GM12878 (cell line): ENCODE data around the gene PRKCE. TPM values are rescaled to one million over a fixed set of nuclear protein-coding genes. Genes with fewer than 3 reads are reported as not detected.
"Not testable (repeated sequence)": the region's sequence is repeated elsewhere in the genome, so short reads cannot be mapped to it uniquely, and the experiment has no call there.

ENCODE experiments used
- ATAC-seq: fragments of 200-7000 bp; cut with Tn5 transposase; 3 replicates; pipeline ENCODE4 v1.9.1; 2020; ENCODE audit warnings: mild to moderate bottlenecking, moderate library complexity
- BruUV-seq: library from RNA; stranded (reverse); fragments of 400-500 nt; replicated peaks from 2 replicates; lab custom pipeline; 2021; lab: Mats Ljungman, UMichigan
- CTCF ChIA-PET: fragments of 300-600 bp; sonication (Branson Sonifier 250); formaldehyde crosslinking; extraction: SDS; loops from one replicate; lab custom pipeline; 2021; ENCODE audit warnings: inconsistent platforms; lab: Yijun Ruan, JAX
- POLR2A ChIA-PET: fragments of 350-600 bp; formaldehyde crosslinking; extraction: SDS; loops from one replicate; lab custom pipeline; 2021; ENCODE audit warnings: inconsistent platforms; lab: Charles Lee
- RAD21 ChIA-PET: fragments of 300-600 bp; sonication (Branson Sonifier 250); formaldehyde crosslinking; loops from one replicate; lab custom pipeline; 2023; ENCODE audit warnings: antibody characterized with exemption; ENCODE audit not compliant: unreplicated experiment; lab: Charles Lee
- SMC1A ChIA-PET: fragments of 300-600 bp; sonication (Branson Sonifier 250); formaldehyde crosslinking; loops from one replicate; lab custom pipeline; 2023; ENCODE audit not compliant: unreplicated experiment, uncharacterized antibody; lab: Charles Lee
- DNase-seq: peaks from one replicate; pipeline ENCODE4 v3.0.0-alpha.2; 2011; ENCODE audit warnings: low read depth, low spot score
- FAIRE-seq: peaks from 3 replicates; lab custom pipeline; 2011; peaks lifted over from hg19 to GRCh38; lab: Jason Lieb, UNC
- H2AFZ ChIP-seq: 2 replicates; pipeline ENCODE4 v1.6.0; 2011; ENCODE audit warnings: low read depth, low read length, control low read depth; ENCODE audit not compliant: control insufficient read depth
- H3K27ac ChIP-seq: 2 replicates; pipeline ENCODE4 v1.5.1; 2011; ENCODE audit warnings: control low read depth; ENCODE audit not compliant: control insufficient read depth, insufficient read depth
- H3K27me3 ChIP-seq, 2 experiments: replicated peaks in 1 of 2; 2 replicates each; pipeline versions ENCODE4 v1.6.0 to v1.6.1; 2011; ENCODE audit warnings: low read length in 1 of 2; ENCODE audit not compliant: control insufficient read depth in 2 of 2, insufficient read depth in 2 of 2
- H3K36me3 ChIP-seq, 2 experiments: 2 replicates each; pipeline ENCODE4 v1.5.1; 2011; ENCODE audit warnings: low read length in 1 of 2; ENCODE audit not compliant: control insufficient read depth in 2 of 2, insufficient read depth in 2 of 2
- H3K4me1 ChIP-seq: 2 replicates; pipeline ENCODE4 v1.6.1; 2011; ENCODE audit warnings: mild to moderate bottlenecking, low read length, moderate library complexity, mixed read lengths; ENCODE audit not compliant: control insufficient read depth, insufficient read depth
- H3K4me2 ChIP-seq: 2 replicates; pipeline ENCODE4 v1.6.0; 2011; ENCODE audit warnings: control low read depth; ENCODE audit not compliant: control insufficient read depth, insufficient read depth
- H3K4me3 ChIP-seq: fragments of 200-600 bp; sonication (generic); 2 replicates; pipeline ENCODE4 v1.5.1; 2016
- H3K79me2 ChIP-seq: 2 replicates; pipeline ENCODE4 v1.6.0; 2011; ENCODE audit warnings: low read length; ENCODE audit not compliant: control insufficient read depth, insufficient read depth
- H3K9ac ChIP-seq: 2 replicates; pipeline ENCODE4 v1.8.0; 2011; ENCODE audit warnings: low read length, control low read depth, mixed read lengths; ENCODE audit not compliant: control insufficient read depth, insufficient read depth
- H3K9me3 ChIP-seq: replicated peaks from 3 replicates; pipeline ENCODE4 v1.5.1; 2011; ENCODE audit warnings: mild to moderate bottlenecking, low read length; ENCODE audit not compliant: control insufficient read depth, insufficient read depth
- H4K20me1 ChIP-seq: 2 replicates; pipeline ENCODE4 v1.6.0; 2011; ENCODE audit not compliant: control insufficient read depth, insufficient read depth
- CBX3 ChIP-seq: fragments of 200-600 bp; sonication (generic); IDR thresholded peaks from 2 replicates; pipeline ENCODE4 v1.6.1; 2016; ENCODE audit warnings: low read depth, borderline replicate concordance
- HDAC2 ChIP-seq: fragments of 200-600 bp; sonication (generic); IDR thresholded peaks from 2 replicates; pipeline ENCODE4 v1.6.1; 2017
- IKZF2 ChIP-seq, 2 experiments: fragments of 450-650 bp; IDR thresholded peaks; 2 replicates each; pipeline ENCODE4 v1.6.1; 2017; ENCODE audit warnings: mild to moderate bottlenecking in 2 of 2, moderate library complexity in 2 of 2
- NR2C2 ChIP-seq: IDR thresholded peaks from 2 replicates; pipeline ENCODE4 v1.6.1; 2011; ENCODE audit warnings: borderline replicate concordance, low read depth; ENCODE audit not compliant: control insufficient read depth, insufficient read length
- RUNX3 ChIP-seq: IDR thresholded peaks from 2 replicates; pipeline ENCODE4 v1.6.1; 2012; ENCODE audit warnings: low read length, inconsistent platforms
- SMAD1 ChIP-seq: fragments of 450-650 bp; IDR thresholded peaks from 2 replicates; pipeline ENCODE4 v1.6.1; 2018; ENCODE audit warnings: mild to moderate bottlenecking, low read depth; ENCODE audit not compliant: partially characterized antibody
- TARDBP ChIP-seq: IDR thresholded peaks from 2 replicates; pipeline ENCODE4 v1.6.1; 2016; ENCODE audit warnings: borderline replicate concordance
- ZBTB4 ChIP-seq: fragments of 450-650 bp; formaldehyde crosslinking; IDR thresholded peaks from 2 replicates; pipeline ENCODE4 v1.4.0; 2022; ENCODE audit warnings: mild to moderate bottlenecking, moderate library complexity
- ZNF384 ChIP-seq: IDR thresholded peaks from 2 replicates; pipeline ENCODE4 v1.6.1; 2012; ENCODE audit warnings: low read depth, mild to moderate bottlenecking, low read length, improper control_type of control experiment, borderline replicate concordance
- WGBS: methylation state at CpG from one replicate; pipeline ENCODE4 v1.1.6; 2016; ENCODE audit warnings: low lambda C conversion rate; ENCODE audit not compliant: insufficient replicate concordance, insufficient coverage; ENCODE audit errors: missing lambda C conversion rate; 5-methylcytosine and 5-hydroxymethylcytosine counted together
- in situ Hi-C: fragments of 300-500 bp; cut with MboI; formaldehyde crosslinking; loops from 9 replicates; pipeline ENCODE4 v1.14.3; 2018; ENCODE audit warnings: mixed read lengths
- intact Hi-C: fragments of 100-400 bp; cut with micrococcal nuclease; formaldehyde crosslinking; loops from one replicate; pipeline ENCODE4 v1.14.2; 2022; ENCODE audit not compliant: unreplicated experiment
- polyA plus RNA-seq, 11 experiments: library from polyadenylated mRNA; depleted of rRNA in 4 of 11; unstranded in 6 of 11; stranded (reverse) in 5 of 11; fragments of >200 nt; fragmentation: Nextera tagmentation in 4 of 11; fragmentation: Illumina TruSeq in 1 of 11; extraction: Ambion mirVana in 4 of 11; extraction: Trizol in 1 of 11; gene quantifications; 1 replicate in 1 of 11; 2 replicates in 10 of 11; pipeline versions ENCODE4 v1.2.1 to v1.2.3, GENCODE V29; 2011 to 2016; ENCODE audit warnings: inconsistent platforms in 2 of 11, missing spikeins in 2 of 11, low read depth in 1 of 11
- total RNA-seq, 4 experiments: library from RNA; depleted of rRNA in 3 of 4; stranded (reverse); fragments of >200 nt in 3 of 4; fragmentation: Illumina TruSeq in 1 of 4; extraction: Trizol in 1 of 4; gene quantifications; 2 replicates each; pipeline versions ENCODE4 v1.2.1 to v1.2.3, GENCODE V29; 2013 to 2021

PRKCE gene
- total and polyA plus RNA-seq, 10 of the 15 experiments (the other 5 are each of a cell fraction or from before 2014, with no cell fraction given) = 2.6 to 28.2 (median 11.3) TPM

GRCh38 chr2:46213906-46214305, 562.4 kb downstream of the PRKCE start (continued):
- no peak for TF ChIP-seq SMAD1
- no peak for TF ChIP-seq RUNX3
- no peak for TF ChIP-seq ZNF384
- no peak for TF ChIP-seq HDAC2
- TF ChIP-seq, all 136 proteins: peak for 0

- Histone ChIP-seq H3K36me3 (no peaks in the 10 kb centered on the region), H3K27ac (no peak overlapping the region), H4K20me1 (no peaks in the 10 kb centered on the region), H3K4me1 (no peaks in the 10 kb centered on the region), H3K9me3 (peaks cover 7% of the 10 kb centered on the region; the same call in 2 of the 3 replicates), H3K4me3 (no peak overlapping the region), H3K4me2 (no peak overlapping the region), H3K9ac (no peak overlapping the region), H3K79me2 (no peaks in the 10 kb centered on the region), H2AFZ (no peak overlapping the region), H3K27me3 (no peaks in the 10 kb centered on the region)
- no peak for DNase-seq
- WGBS = 0% methylated on average over 1 of the region's 1 CpG
- ChIA-PET CTCF (interaction anchor here (2.1 kb wide), 1 partner anchor 15 kb away, joined by 5 read pairs; no protein-coding TSS in a partner anchor), RAD21 (no interaction called here), SMC1A (interaction anchor here (0.7 to 1.5 kb wide), 2 partner anchors 10 to 12 kb away, joined by 3 to 4 read pairs; no protein-coding TSS in a partner anchor), POLR2A (no interaction called here)
- FAIRE-seq = no peak
- in situ Hi-C loops (no loop called here), intact Hi-C loops (no loop called here)
- TF ChIP-seq IKZF2 (IDR thresholded peaks at IDR 0.05) (no peak), ZBTB4 (CRISPR knock-in tag) (no peak), NR2C2 (no peak), TARDBP (no peak), CBX3 (no peak)
- no TSS peak for BruUV-seq
- no peak for ATAC-seq
These were observed 564.7 kb downstream of the PRKCE start for GRCh38 chr2:46216213-46216612.

- FAIRE-seq = peak; percentile 97
These were observed 572.0 kb downstream of the PRKCE start for GRCh38 chr2:46223514-46223913.

More at GRCh38 chr2:46223514-46223913, 572.0 kb downstream of the PRKCE start:
- CTCF ChIA-PET, H3K9me3 ChIP-seq, H4K20me1 ChIP-seq, H3K4me1 ChIP-seq, H3K4me3 ChIP-seq, H3K36me3 ChIP-seq, in situ Hi-C loops, H3K79me2 ChIP-seq, BruUV-seq, H3K9ac ChIP-seq, intact Hi-C loops, H2AFZ ChIP-seq, SMC1A ChIA-PET, DNase-seq, RAD21 ChIA-PET, POLR2A ChIA-PET, H3K4me2 ChIP-seq, H3K27me3 ChIP-seq, ATAC-seq, H3K27ac ChIP-seq: not testable (repeated sequence)
- 67% methylated on average over 1 of the region's 1 CpG for WGBS
